GM12874 (cell line): Measurements from ENCODE around the gene CFAP161.

Experiments
- TF ChIP-seq, protein P1 (sequence below): IDR thresholded peaks from 2 replicates; pipeline ENCODE4 v1.5.1; 2011; ENCODE audit warnings: low read depth, mild to moderate bottlenecking, control low read depth, low read length, moderate library complexity; ENCODE audit not compliant: insufficient read depth

Gene CFAP161

DNA sequence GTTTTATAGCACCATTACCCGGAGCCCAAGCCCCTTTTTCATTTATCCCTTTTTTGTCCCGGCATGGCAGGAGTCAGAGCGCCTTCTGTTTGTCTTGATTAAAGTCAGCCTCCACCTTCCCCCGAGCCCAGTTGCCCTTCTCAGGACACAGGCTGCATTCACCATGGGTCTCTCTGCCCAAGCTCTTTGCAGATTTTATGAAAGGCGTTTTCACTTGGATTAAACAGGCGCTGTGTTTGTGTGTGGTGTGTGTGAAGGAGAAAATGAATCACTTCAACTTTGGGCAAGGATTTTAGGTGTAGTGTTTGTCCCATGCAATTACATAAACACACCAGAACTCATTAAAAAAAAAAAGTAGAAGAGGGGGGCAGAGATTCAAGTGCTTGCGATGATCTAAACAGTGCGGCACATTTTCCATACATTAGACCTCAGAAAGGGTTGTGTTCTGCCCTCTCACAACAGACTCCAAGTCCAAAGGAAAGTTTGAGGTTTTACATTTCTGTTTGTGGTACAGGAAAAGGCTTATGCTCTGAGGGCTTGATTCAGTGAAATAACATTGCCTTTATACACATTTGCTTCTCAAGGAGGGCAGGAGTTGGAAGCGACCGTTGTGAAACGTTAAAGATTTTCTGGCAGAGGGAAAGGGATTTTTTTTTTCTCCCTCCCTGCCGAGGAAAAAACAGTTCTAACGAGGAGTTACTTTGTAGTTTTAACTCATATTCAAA lies 48.1 kb downstream of the CFAP161 start:
- TF ChIP-seq, protein P1, sequence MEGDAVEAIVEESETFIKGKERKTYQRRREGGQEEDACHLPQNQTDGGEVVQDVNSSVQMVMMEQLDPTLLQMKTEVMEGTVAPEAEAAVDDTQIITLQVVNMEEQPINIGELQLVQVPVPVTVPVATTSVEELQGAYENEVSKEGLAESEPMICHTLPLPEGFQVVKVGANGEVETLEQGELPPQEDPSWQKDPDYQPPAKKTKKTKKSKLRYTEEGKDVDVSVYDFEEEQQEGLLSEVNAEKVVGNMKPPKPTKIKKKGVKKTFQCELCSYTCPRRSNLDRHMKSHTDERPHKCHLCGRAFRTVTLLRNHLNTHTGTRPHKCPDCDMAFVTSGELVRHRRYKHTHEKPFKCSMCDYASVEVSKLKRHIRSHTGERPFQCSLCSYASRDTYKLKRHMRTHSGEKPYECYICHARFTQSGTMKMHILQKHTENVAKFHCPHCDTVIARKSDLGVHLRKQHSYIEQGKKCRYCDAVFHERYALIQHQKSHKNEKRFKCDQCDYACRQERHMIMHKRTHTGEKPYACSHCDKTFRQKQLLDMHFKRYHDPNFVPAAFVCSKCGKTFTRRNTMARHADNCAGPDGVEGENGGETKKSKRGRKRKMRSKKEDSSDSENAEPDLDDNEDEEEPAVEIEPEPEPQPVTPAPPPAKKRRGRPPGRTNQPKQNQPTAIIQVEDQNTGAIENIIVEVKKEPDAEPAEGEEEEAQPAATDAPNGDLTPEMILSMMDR: no peak

DNA sequence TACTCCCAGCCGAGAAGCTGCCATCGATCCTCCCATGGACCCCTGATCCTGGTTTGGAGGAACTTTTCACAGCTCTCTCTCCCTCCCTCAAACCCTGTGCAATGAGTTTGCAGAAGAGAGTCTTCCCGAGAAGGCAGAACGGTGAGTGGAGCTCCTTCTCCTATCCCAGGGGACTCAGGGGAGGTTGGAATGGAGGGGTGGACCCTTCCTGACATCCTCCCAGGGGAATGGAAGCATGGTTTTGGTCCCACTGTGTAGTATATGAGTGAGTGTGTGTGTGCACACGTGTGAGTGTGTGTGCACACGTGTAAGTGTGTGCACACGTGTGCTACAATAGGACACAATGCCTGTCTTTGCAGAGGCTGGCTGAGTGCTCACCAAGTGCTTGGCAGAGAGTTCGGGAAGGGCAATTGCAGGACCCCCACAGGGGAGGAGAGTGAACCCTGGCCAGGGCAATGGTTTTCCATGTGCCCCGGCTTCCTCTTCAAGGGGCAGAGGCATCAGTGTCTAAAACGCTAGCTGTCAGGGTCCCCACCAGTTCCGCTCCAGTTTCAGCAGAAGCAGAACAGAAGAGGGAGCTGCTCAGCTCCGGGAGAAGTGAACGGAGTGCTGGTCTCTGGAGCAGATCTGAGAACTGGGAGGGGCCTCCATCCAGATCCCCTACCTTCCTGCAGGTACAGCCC lies 48.8 kb downstream of the CFAP161 start:
- TF ChIP-seq, protein P1: no peak

DNA sequence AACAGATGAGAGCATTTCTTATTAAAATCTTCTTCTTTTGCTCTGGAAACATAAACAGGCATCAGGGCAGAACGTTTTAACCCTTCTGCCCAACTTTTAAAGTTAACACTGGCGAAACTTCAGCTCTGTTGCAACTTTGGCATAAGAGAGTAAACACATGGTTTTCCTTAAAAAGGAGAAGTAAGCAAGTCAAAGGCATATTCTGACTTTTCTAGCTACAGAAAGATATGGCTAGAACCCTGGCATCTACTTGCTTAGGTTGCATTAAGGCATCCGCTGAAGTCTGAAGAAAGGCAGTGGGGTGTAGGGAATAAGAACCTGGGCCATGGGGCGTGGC lies 49.3 kb downstream of the CFAP161 start:
- TF ChIP-seq, protein P1: no peak

GRCh38 chr15:81184188-81184587 lies 50.1 kb downstream of the CFAP161 start:
- TF ChIP-seq, protein P1: no peak

DNA sequence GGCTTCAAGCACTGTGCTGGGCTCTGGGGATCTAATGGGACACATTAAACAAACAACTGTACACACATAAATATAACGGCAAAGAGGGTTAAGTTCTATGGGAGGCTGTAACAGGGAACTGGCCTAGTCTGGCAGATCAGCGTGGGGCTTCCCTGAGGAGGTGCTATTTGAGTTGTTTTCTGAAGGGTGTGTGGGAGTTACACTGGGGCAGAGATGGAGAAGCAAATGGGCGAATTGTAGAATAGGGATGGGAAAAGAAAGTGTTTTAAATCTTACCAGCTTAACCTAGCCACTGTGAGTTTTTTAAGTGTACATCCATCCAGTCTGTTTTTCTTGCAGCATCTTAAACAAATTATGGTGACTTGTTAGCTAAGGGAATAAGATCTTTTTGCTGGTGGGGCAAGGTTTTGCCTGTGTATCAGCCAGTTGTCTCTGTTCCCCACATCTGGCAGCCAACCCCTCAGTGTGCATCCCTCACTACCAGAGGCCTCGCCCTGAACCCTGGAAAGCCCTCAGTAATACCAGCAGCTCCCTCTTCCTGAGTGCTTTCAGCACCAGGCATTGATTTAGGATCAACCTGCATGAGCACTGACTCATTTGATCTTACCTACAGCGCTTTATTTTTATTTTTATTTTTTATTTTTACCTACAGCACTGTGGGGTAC lies 51.7 kb downstream of the CFAP161 start:
- TF ChIP-seq, protein P1: no peak

- TF ChIP-seq, protein P1: no peak
Observed at GRCh38 chr15:81188354-81188753, 54.3 kb downstream of the CFAP161 start.

DNA sequence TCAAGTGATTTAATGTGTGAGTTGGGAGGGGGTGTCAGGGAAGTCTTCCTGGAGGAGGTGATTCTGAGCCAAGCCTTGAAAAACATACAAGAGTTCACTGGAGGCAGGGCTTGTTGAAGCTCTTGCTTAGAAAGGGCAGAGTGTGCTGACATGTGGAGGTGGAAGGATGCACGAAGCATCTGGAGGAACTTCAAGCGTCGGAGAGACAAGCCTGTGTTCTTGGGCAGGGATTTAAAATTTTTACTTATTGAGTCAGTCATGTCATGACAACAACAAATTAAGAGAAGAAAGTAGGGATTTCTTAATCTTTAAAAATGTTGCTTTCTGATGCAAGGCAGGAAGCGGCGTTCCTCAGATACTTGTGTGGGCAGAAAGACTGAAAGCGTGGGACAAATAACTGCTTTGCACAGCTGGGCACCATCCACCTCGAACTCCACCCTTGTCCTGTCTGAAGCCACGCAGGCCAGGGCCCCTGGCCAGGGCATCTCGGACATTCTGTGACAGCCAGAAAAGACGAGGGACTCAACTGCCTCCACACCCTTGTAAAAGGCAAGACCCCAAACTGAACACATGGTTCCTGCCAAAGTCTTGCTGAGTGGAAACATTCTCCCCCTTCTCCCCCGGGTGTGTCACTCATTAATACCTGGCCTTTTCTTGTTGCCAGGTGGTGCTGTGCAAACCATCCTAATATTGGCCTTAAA lies 55.7 kb downstream of the CFAP161 start:
- TF ChIP-seq, protein P1: no peak
